ENCODE data around the gene ERVV-1.
A peak's percentile ranks its signal among the peaks of the same experiment; 100 is the strongest.

The ERVV-1 gene

GRCh38 chr19:53055117-53055516 is 41.4 kb downstream of the ERVV-1 start:
- H3K27ac Mint-ChIP-seq: no peak overlapping the region
- H3K4me3 Mint-ChIP-seq: no peak overlapping the region
- peaks cover 9% of the 10 kb centered on the region for H3K4me1 Mint-ChIP-seq
- no peak for DNase-seq
- peaks cover 20% of the 10 kb centered on the region for H3K27me3 Mint-ChIP-seq
- H3K9me3 Mint-ChIP-seq: peaks cover 28 to 49% of the 10 kb centered on the region in 2 donors
- ATAC-seq: no peak

GRCh38 chr19:53057904-53058580 is 44.3 kb downstream of the ERVV-1 start:
- H3K4me1 Mint-ChIP-seq: peaks cover 9% of the 10 kb centered on the region
- H3K27me3 Mint-ChIP-seq: peaks cover 20% of the 10 kb centered on the region
- ATAC-seq (no peak), DNase-seq (peak; percentile 17 to 21)
- peaks cover 36 to 54% of the 10 kb centered on the region in 2 donors for H3K9me3 Mint-ChIP-seq
- H3K4me3 Mint-ChIP-seq: peak overlapping the region in 1 of 2 donors; percentile 42
- H3K27ac Mint-ChIP-seq: no peak overlapping the region

All from stimulated activated naive CD8-positive, alpha-beta T cell treated with anti-CD3 and anti-CD28 coated beads, Interleukin-15, amount 100 ng/mL, for 72 hours (primary cell).